HCT116 (cell line): ENCODE measurements around the gene FARSA. TPM values are rescaled to one million over a fixed set of nuclear protein-coding genes. Genes with fewer than 3 reads are reported as not detected.

Experiments used
- ATAC-seq: fragments of 200-7000 bp; cut with Tn5 transposase; 2 replicates; pipeline ENCODE4 v1.9.1; 2020; ENCODE audit warnings: mild to moderate bottlenecking, moderate library complexity
- BruUV-seq: library from RNA; stranded (reverse); fragments of 400-500 nt; replicated peaks from 2 replicates; lab custom pipeline; 2021; lab: Mats Ljungman, UMichigan
- CTCF ChIA-PET: fragments of 300-600 bp; sonication (Branson Sonifier 250); formaldehyde crosslinking; loops from one replicate; lab custom pipeline; 2021; ENCODE audit warnings: antibody characterized with exemption; lab: Charles Lee
- POLR2A ChIA-PET: fragments of 300-600, 350-600 bp; sonication (Branson Sonifier 250); formaldehyde crosslinking; loops from one replicate; lab custom pipeline; 2021; ENCODE audit warnings: antibody characterized with exemption; lab: Charles Lee
- RAD21 ChIA-PET, 2 experiments: fragments of 300-600 bp; sonication (Branson Sonifier 250); formaldehyde crosslinking; loops; one replicate each; lab custom pipeline; 2023; ENCODE audit warnings: low total read pairs in 2 of 2; ENCODE audit not compliant: uncharacterized antibody in 2 of 2, unreplicated experiment in 2 of 2, low non-redundant PET in 1 of 2; lab: Charles Lee
- DNase-seq: peaks from one replicate; pipeline ENCODE4 v3.0.0-alpha.2; 2010; ENCODE audit warnings: low read depth, low spot score
- H2AFZ ChIP-seq: fragments of 200-600 bp; shearing (Covaris generic), sonication (generic); 2 replicates; pipeline ENCODE4 v1.6.1; 2017; ENCODE audit warnings: low read depth, mixed run types, mixed read lengths, antibody characterized with exemption, low read length; ENCODE audit not compliant: poor library complexity, severe bottlenecking
- H3K27ac ChIP-seq: 2 replicates; pipeline ENCODE4 v1.5.1; 2012; ENCODE audit warnings: low read depth, low read length
- H3K27me3 ChIP-seq: fragments of 200-600 bp; sonication (generic); 2 replicates; pipeline ENCODE4 v1.6.1; 2016; ENCODE audit warnings: mixed run types, low read length, mixed read lengths; ENCODE audit not compliant: insufficient read depth
- H3K36me3 ChIP-seq, 2 experiments: fragments of 200-500 bp in 1 of 2; fragments of 200-600 bp in 1 of 2; sonication (Bioruptor generic) in 1 of 2; sonication (generic) in 1 of 2; 2 replicates each; pipeline versions ENCODE4 v1.5.1 to v1.6.1; 2014 to 2016; ENCODE audit warnings: low read length in 2 of 2, inconsistent platforms in 1 of 2, mixed read lengths in 1 of 2, mixed run types in 1 of 2; ENCODE audit not compliant: insufficient read depth in 2 of 2, control insufficient read depth in 1 of 2
- H3K4me1 ChIP-seq, 2 experiments: fragments of 200-600 bp in 1 of 2; sonication (generic) in 1 of 2; 2 replicates each; pipeline versions ENCODE4 v1.5.1 to v1.6.1; 2012 to 2017; ENCODE audit warnings: low read length in 2 of 2, inconsistent platforms in 1 of 2, mild to moderate bottlenecking in 1 of 2, mixed read lengths in 1 of 2, mixed run types in 1 of 2, moderate library complexity in 1 of 2; ENCODE audit not compliant: insufficient read depth in 2 of 2, control insufficient read depth in 1 of 2
- H3K4me2 ChIP-seq: fragments of 200-600 bp; sonication (generic); 2 replicates; pipeline ENCODE4 v1.6.1; 2017; ENCODE audit warnings: mixed run types, low read length, mixed read lengths
- H3K4me3 ChIP-seq, 2 experiments: fragments of 200-600 bp in 1 of 2; sonication (generic) in 1 of 2; replicated peaks in 1 of 2; 2 replicates each; pipeline ENCODE4 v1.5.1; 2011 to 2016; ENCODE audit warnings: low read length in 2 of 2, control low read depth in 1 of 2, low read depth in 1 of 2, mild to moderate bottlenecking in 1 of 2, mixed read lengths in 1 of 2, mixed run types in 1 of 2
- H3K79me2 ChIP-seq: fragments of 200-600 bp; sonication (generic); 2 replicates; pipeline ENCODE4 v1.6.1; 2017; ENCODE audit warnings: mild to moderate bottlenecking, mixed run types, low read length, moderate library complexity, mixed read lengths; ENCODE audit not compliant: insufficient read depth
- H3K9ac ChIP-seq: fragments of 200-600 bp; sonication (generic); 2 replicates; pipeline ENCODE4 v1.6.1; 2016; ENCODE audit warnings: low read length, mixed read lengths
- H3K9me2 ChIP-seq: fragments of 200-600 bp; sonication (generic), shearing (Covaris generic); 2 replicates; pipeline ENCODE4 v1.6.1; 2017; ENCODE audit warnings: mixed run types, mild to moderate bottlenecking, moderate library complexity; ENCODE audit not compliant: insufficient read depth
- H3K9me3 ChIP-seq, 2 experiments: fragments of 200-500 bp in 1 of 2; fragments of 200-600 bp in 1 of 2; sonication (Bioruptor generic) in 1 of 2; sonication (generic) in 1 of 2; 2 replicates each; pipeline ENCODE4 v1.6.1; 2014 to 2017; ENCODE audit warnings: low read length in 2 of 2, mixed read lengths in 2 of 2, inconsistent platforms in 1 of 2, low read depth in 1 of 2, mild to moderate bottlenecking in 1 of 2, mixed run types in 1 of 2, moderate library complexity in 1 of 2; ENCODE audit not compliant: control insufficient read depth in 1 of 2, insufficient read depth in 1 of 2
- H4K20me1 ChIP-seq: fragments of 200-600 bp; sonication (generic), shearing (Covaris generic); 2 replicates; pipeline ENCODE4 v1.6.1; 2017; ENCODE audit warnings: mixed run types, mild to moderate bottlenecking, moderate library complexity; ENCODE audit not compliant: insufficient read depth
- CBX3 ChIP-seq: IDR thresholded peaks from 2 replicates; pipeline ENCODE4 v1.6.1; 2012; ENCODE audit warnings: low read depth
- CEBPB ChIP-seq: IDR thresholded peaks from 2 replicates; pipeline ENCODE4 v1.6.1; 2012; ENCODE audit warnings: low read depth
- ELF1 ChIP-seq: IDR thresholded peaks from 2 replicates; pipeline ENCODE4 v1.6.1; 2012; ENCODE audit warnings: low read depth, borderline replicate concordance
- FOSL1 ChIP-seq: IDR thresholded peaks from 2 replicates; pipeline ENCODE4 v1.6.1; 2012; ENCODE audit warnings: low read depth
- JUND ChIP-seq: IDR thresholded peaks from 2 replicates; pipeline ENCODE4 v1.6.1; 2012
- MAX ChIP-seq: IDR thresholded peaks from 2 replicates; pipeline ENCODE4 v1.6.1; 2012
- POLR2AphosphoS5 ChIP-seq: IDR thresholded peaks from 2 replicates; pipeline ENCODE4 v1.6.1; 2011; ENCODE audit warnings: mild to moderate bottlenecking, low read depth, low read length, moderate library complexity
- RAD21 ChIP-seq: IDR thresholded peaks from 2 replicates; pipeline ENCODE4 v1.6.1; 2012; ENCODE audit warnings: low read depth, mild to moderate bottlenecking
- REST ChIP-seq: IDR thresholded peaks from 2 replicates; pipeline ENCODE4 v1.6.1; 2012; ENCODE audit warnings: low read depth
- SIN3A ChIP-seq: IDR thresholded peaks from 2 replicates; pipeline ENCODE4 v1.6.1; 2012; ENCODE audit warnings: low read depth
- SRF ChIP-seq: IDR thresholded peaks from 2 replicates; pipeline ENCODE4 v1.6.1; 2012; ENCODE audit warnings: low read depth
- YY1 ChIP-seq: IDR thresholded peaks from 2 replicates; pipeline ENCODE4 v1.6.1; 2011; ENCODE audit warnings: low read length, low read depth, moderate library complexity, mild to moderate bottlenecking; ENCODE audit not compliant: insufficient replicate concordance; ENCODE audit errors: extremely low read depth
- ZFX ChIP-seq: fragments of 450-650 bp; IDR thresholded peaks from 2 replicates; pipeline ENCODE4 v1.6.1; 2017
- ZNF274 ChIP-seq: fragments of 200-500 bp; sonication (Bioruptor generic); IDR thresholded peaks from 2 replicates; pipeline ENCODE4 v1.6.1; 2014; ENCODE audit warnings: mild to moderate bottlenecking, low read depth, low read length, inconsistent platforms
- intact Hi-C: fragments of 100-400 bp; cut with micrococcal nuclease; formaldehyde crosslinking; loops from 2 replicates; pipeline ENCODE4 v1.10.0; 2022
- total RNA-seq: library from RNA; stranded (reverse); gene quantifications from one replicate; pipeline ENCODE4 v1.2.1, GENCODE V29; 2021; ENCODE audit not compliant: unreplicated experiment

Gene FARSA
- total RNA-seq, 1 experiment from 2014 or later, result 129 TPM

GRCh38 chr19:12873891-12874745, 59.4 kb downstream of the FARSA start:
- Histone ChIP-seq H3K36me3 (peaks cover 4 to 5% of the 10 kb centered on the region in 2 experiments; a peak in 2 of 4 replicates), H3K4me3 (no peak overlapping the region), H3K4me2 (no peak overlapping the region)
- POLR2A ChIA-PET, result no interaction called here
- TF ChIP-seq POLR2AphosphoS5 (0 out of 2 replicates have a peak, but pooled peaks have one; percentile 4), CBX3 (no peak)
- TF ChIP-seq, all 23 proteins: peak for 1
- ChIA-PET RAD21 (no interaction called here), CTCF (no interaction called here)
- no TSS peak for BruUV-seq
- intact Hi-C loops, result no loop called here
- H3K9me2 ChIP-seq, result no peaks in the 10 kb centered on the region
- H2AFZ ChIP-seq, result no peak overlapping the region
- no peaks in the 10 kb centered on the region; a peak in 1 of 4 replicates for H3K9me3 ChIP-seq
- H3K9ac ChIP-seq, result no peak overlapping the region
- ATAC-seq (no peak), DNase-seq (no peak)
- H3K27me3 ChIP-seq, result no peaks in the 10 kb centered on the region
- H3K79me2 ChIP-seq, result no peaks in the 10 kb centered on the region
- no peaks in the 10 kb centered on the region for H4K20me1 ChIP-seq
- no peak overlapping the region for H3K27ac ChIP-seq
- no peaks in the 10 kb centered on the region for H3K4me1 ChIP-seq

- no peak overlapping the region for H3K4me2 ChIP-seq
- no peaks in the 10 kb centered on the region for H4K20me1 ChIP-seq
- RAD21 ChIA-PET, result interaction anchor here in 1 of 2 experiments (0.6 kb wide), 1 partner anchor 107 kb away, joined by 3 read pairs; no protein-coding TSS in a partner anchor
- peaks cover under 1 to 8% of the 10 kb centered on the region in 2 experiments; a peak in 2 of 4 replicates for H3K36me3 ChIP-seq
- no peak overlapping the region for H3K27ac ChIP-seq
- no peak overlapping the region for H3K9ac ChIP-seq
- no peaks in the 10 kb centered on the region for H3K9me2 ChIP-seq
- no peaks in the 10 kb centered on the region for H3K79me2 ChIP-seq
- intact Hi-C loops, result no loop called here
- POLR2A ChIA-PET, result no interaction called here
- H3K4me1 ChIP-seq, result no peaks in the 10 kb centered on the region
- ATAC-seq, result peak; percentile 70
- BruUV-seq, result no TSS peak
- no peaks in the 10 kb centered on the region; a peak in 1 of 4 replicates for H3K9me3 ChIP-seq
- DNase-seq, result no peak
- no peak overlapping the region for H3K4me3 ChIP-seq
- no peaks in the 10 kb centered on the region for H3K27me3 ChIP-seq
- H2AFZ ChIP-seq, result no peak overlapping the region
- CTCF ChIA-PET, result no interaction called here
- no peak for TF ChIP-seq MAX
- no peak for TF ChIP-seq POLR2AphosphoS5
- TF ChIP-seq SIN3A, result no peak
- no peak for TF ChIP-seq REST
- TF ChIP-seq FOSL1, result no peak
- no peak for TF ChIP-seq ELF1
- no peak for TF ChIP-seq RAD21
- TF ChIP-seq JUND, result no peak
- TF ChIP-seq ZFX, result no peak
- TF ChIP-seq ZNF274, result no peak
- no peak for TF ChIP-seq YY1
- no peak for TF ChIP-seq CEBPB
- TF ChIP-seq SRF, result no peak
Measured at GRCh38 chr19:12872941-12873890, 60.3 kb downstream of the FARSA start.
